CD4-positive, alpha-beta T cell treated with Interleukin-12 subunit alpha and Interleukin-12 subunit beta, for 1 hour (primary cell): ENCODE data around the gene ZNF362.

Experiments used
- DNase-seq: peaks from one replicate; pipeline ENCODE4 v3.0.0-alpha.2; 2020

Gene ZNF362

DNA sequence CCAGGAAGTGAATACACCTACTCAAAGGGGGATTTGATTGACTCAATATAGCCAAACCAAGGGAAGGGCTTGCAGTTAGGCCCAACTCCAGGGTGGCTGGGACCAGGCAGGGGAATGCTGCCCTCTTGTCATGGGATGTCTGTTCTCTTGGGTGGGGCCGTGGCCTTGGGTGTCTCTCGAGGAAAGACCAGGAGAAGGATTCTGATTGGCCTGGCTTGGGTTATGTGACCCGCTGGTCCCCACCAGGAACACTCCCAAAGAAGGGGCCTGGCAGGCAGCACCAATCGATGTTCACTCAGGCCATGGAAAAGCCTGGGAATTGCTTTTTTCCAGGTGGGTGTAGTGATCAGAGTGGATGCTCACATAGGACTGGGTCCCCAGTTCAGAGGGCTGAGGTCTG is 10.1 kb upstream of the ZNF362 start:
- no peak for DNase-seq

DNA sequence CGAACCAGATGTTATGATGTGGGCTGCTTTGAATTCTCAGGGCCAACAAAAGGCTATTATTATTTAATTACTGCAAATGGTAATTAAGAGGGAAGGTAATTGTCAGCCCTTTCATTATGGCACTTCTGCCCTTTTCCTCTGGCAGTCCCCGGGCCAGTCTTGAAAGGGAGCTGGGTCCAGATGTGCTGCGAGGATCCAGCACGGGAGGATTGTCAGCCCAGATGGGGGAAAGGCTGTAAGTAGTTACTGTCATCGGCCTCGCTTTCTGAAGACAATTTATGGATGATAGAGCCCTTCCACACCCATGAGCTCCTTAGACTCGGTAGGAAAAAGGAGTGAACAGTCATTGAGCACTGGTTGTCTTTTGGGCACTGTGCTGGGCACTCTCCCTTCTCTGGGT is 8.7 kb upstream of the ZNF362 start:
- DNase-seq = no peak

GRCh38 chr1:33248244-33248643 is 8.0 kb upstream of the ZNF362 start:
- no peak for DNase-seq

DNA sequence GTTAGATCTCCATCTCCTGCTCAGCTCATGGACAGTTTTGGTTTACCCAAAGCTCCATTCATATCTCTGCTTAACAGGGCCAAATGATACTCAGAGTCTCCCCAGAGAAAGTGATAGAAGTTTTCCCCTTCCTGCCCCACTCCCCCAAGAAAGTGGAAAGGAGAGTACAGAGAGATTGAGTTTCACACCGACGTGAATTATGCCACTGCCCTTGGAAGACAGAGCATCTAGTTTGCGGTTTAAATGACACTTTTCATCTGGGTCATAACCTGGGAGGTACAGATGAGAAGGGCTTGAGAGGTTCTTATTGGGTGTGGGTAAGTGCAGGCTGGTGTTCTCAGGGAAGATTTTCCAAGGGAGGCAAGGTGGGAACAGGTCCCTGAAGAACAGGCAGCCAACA is 6.9 kb upstream of the ZNF362 start:
- no peak for DNase-seq

- no peak for DNase-seq
Observed at GRCh38 chr1:33250217-33250616, 6.1 kb upstream of the ZNF362 start.

- no peak for DNase-seq
Observed at GRCh38 chr1:33250724-33251123, 5.6 kb upstream of the ZNF362 start.

DNA sequence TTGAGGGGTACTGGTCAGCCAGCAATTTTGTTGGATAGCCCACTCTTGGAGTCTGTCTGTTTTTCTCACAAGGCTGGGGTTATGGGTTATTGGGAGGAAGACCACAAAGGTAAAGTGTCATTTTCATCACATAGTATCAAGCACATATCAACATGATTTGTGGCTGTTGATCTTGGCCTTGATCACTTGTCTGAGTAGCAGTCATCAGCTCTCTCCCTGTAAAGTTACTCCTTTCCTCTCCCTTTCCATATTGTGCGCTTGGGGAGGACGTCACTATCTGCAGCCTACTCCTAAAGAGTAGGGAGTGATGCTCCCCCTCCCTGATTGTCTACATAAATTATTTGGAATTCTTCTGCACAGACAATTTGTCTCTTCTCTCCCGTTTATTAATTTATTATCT is 1.8 kb upstream of the ZNF362 start:
- no peak for DNase-seq

- DNase-seq = peak; percentile 39
Observed at GRCh38 chr1:33255347-33256220, 708 bp upstream of the ZNF362 start.

DNA sequence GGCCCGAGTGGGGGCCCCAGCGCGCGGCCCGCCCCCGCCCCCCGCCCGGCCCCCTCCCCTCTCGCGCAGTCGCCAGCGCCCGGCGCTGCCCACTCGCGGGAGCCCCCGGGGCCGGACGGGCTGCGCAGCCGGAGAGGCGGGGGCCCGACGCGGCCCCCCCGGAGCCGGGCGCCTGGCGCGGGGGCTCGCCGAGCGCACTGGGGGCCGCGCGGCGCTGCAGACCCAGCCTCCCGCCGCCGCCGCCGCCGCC is 146 bp upstream of the ZNF362 start:
- no peak for DNase-seq

DNA sequence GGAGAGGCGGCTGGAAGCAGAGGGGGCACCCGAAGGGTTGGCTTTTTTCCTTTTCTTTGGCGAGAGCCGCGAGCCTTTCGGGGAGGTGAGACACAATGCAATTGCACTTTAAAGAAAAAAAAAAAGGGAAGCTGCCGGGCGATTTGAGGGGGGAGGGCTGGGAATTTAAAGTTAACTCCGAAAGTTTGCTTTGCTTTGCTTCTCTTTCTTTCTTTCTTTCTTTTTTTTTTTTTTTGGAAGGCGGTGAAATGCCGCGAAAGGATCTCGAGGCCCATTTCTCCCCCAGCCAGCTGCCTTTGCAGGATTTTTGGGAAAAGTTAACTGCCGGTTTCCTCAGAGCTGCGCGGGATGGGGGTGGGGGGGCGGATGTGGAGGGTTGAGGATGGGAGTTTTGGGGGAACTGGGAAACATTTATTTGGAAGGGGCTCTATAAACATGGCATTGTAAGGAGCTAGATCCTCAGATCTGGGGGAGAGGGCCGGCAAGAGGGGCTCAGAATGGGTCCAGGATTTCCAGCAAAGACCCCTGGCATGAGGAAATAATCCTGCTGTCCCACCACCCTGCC is 997 bp downstream of the ZNF362 start:
- DNase-seq = no peak

GRCh38 chr1:33257772-33258712 is 1.8 kb downstream of the ZNF362 start:
- DNase-seq = no peak

DNA sequence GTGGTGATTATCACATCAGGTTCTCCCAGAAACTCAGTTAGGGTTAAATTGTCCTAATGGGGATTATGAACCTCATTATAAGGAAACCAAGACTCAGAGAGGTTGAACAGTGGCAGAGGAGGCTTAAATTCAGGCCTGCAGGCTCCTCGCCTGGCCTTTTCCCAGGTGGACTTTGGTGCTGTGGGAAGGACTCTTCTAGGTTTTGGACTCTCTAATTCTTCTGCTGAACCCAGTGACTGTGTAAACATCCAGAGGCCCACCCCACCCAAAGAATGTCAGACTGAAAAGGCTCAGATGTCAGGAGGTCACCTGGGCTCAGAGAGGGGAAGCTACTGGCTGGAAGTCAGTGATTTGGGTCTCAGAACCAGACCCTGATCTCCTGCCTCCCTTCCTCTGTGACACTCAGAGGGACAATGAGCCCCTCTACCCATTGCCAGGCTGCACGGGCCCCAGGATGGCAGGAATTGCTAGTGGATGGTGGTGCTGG is 2.5 kb downstream of the ZNF362 start:
- DNase-seq = no peak

DNA sequence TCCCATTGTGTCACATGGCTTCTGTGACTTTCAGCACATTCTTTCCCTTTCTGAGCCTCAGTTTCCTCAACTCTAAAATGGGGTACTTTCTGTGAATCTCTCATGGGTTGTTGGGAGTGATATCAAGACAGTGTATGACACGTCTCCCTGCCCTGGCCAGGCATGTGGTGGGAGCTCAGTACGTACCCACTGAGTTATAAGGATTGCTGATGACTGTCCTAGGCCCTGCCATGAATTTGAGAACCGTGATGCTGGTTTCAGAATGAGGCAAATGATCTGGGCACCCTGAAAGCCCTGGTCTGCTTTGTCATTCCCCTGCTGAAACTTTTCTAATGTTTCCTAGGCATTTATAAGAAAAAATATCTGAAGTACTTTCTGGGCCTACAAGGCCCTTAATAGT is 3.6 kb downstream of the ZNF362 start:
- DNase-seq = no peak

DNA sequence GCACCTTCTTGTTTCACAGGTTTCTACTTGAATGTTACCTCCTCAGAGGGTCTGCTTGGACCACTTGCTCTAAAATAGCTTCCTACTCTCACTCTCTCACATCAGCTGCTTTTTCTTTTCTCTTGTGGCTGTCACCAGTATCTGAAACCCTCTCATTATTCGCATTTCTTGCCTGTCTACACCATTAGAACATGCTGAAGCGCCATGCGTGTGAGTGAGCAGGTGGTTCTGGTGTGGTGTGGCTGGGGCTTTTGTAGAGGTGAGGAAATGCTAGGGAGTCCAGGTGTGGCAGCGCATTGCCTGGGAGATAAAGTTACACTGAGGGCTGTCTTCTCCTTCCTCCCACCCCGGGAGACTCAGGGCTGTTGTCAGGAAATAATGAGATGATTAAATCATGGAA is 4.1 kb downstream of the ZNF362 start:
- no peak for DNase-seq

DNA sequence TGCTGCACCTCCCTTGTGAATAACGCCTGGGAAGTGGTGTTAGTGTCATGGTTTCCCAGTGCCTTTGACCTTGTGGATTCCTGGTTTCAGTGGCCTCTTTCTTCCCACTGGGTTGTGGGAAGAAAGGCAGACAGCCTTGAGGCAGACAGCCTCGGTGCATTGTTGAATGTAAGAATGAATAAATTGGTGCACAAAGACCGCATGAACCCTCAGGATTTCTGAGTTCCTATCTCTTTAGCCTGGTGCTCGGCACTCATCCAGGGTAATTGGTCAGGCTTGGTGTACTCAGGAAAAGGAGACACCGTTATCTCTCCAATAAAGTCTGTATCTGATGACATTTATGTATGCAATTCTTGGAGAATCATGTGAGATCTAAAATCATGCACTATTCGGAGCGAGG is 5.1 kb downstream of the ZNF362 start:
- no peak for DNase-seq

DNA sequence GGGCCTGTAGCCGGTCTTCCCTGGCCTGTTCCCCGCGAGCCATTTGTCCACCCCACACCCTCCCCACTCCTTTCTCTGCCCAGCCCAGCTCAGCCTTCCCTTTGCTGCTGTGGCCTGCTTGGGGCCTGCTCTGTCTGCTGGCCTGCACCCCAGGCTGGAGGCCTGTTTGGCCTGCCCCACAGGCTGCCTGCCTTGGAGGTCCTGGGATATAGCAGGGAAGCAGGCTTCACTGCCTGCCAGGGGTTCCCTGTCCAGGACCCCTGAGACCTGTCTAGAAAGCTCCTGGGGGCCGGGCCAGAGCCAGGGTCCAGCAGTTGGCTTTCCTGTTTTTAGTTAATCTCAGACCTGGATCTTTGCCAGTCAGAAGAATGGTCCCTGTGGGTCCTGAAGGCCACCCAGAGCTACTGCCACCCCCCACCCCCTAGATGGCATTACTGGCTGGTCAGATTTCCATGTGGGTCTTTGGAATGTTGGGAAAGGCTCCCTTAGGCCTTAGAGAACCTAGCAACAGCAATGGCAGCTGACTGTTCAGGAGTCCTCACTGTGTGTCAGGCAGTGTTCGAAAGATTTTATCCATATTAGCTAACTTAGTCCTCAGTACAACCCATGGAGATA is 7.7 kb downstream of the ZNF362 start:
- no peak for DNase-seq

GRCh38 chr1:33265780-33266605 is 9.7 kb downstream of the ZNF362 start:
- no peak for DNase-seq

- DNase-seq = no peak
Observed at GRCh38 chr1:33266766-33267165, 10.5 kb downstream of the ZNF362 start.

GRCh38 chr1:33267468-33268205 is 11.3 kb downstream of the ZNF362 start:
- DNase-seq = no peak

DNA sequence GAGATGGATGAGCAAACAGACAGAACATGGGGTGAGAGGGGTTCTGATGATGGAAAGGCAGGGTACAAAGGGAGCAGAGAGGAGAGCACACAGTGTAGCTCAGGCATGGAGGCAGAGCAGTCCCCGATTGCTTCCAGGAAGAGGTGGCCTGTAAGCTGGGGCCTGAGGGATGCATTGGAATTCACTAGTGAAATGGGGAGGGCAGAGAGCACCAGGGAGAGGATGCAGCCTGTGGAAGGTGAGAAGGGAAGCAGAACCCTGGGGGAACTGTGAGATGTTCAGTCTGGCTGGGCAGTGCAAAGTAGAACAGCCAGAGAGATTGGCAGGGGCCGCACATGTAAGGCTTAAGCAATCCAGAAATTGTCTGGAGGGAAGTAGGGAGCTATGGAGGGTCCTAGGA is 12.2 kb downstream of the ZNF362 start:
- no peak for DNase-seq

DNA sequence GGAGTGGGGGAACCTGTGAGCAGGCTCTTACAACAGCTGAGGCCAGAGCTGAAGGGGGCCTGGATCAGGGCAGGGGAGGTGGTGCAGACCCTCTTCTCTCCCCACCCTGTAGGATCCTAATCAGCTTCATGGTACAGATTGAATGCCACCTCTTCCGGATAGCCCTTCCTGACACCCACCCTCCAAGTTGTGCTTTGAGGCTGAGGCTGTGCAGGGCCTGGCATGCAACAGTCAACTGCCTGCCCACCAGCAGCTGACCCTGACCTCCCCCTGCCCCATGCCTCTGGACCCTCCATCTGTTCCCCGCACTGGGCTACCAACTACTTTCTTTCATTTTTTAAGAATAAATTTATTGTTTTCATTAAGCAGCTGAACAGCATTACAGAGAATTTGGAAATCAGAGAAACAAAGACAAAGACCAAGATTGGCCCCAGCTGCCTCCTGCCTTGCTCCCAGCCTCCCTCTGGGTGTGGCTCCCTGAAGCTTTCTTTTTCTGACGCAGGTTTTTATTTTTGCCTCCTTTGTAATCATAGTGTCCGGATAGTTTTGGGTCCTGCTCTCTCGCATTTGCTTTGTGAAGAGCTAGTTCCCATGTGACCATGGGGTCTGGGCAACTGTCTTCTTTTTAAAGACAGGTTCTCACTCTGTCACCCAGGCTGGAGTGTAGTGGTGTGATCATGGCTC is 12.8 kb downstream of the ZNF362 start:
- DNase-seq = no peak
